HG03378 (cell line): ENCODE measurements around the gene SNRNP70.

ENCODE experiments used
- ATAC-seq: cut with Tn5 transposase; IDR thresholded peaks from one replicate; pipeline ENCODE4 v1.9.1; 2021; ENCODE audit warnings: mild to moderate bottlenecking, moderate library complexity; ENCODE audit not compliant: unreplicated experiment

SNRNP70 gene

GRCh38 chr19:49097453-49098288 lies 12.4 kb downstream of the SNRNP70 start:
- ATAC-seq, result no peak

- ATAC-seq, result no peak
Observed at GRCh38 chr19:49098795-49099194, 13.5 kb downstream of the SNRNP70 start.

GRCh38 chr19:49101160-49101559 lies 15.9 kb downstream of the SNRNP70 start:
- no peak for ATAC-seq

GRCh38 chr19:49102303-49102702 lies 17.1 kb downstream of the SNRNP70 start:
- ATAC-seq, result no peak

GRCh38 chr19:49103331-49104085 lies 18.3 kb downstream of the SNRNP70 start:
- no peak for ATAC-seq

GRCh38 chr19:49104229-49104864 lies 19.1 kb downstream of the SNRNP70 start:
- ATAC-seq, result no peak

- ATAC-seq, result no peak
Observed at GRCh38 chr19:49106648-49107135, 21.4 kb downstream of the SNRNP70 start.

GRCh38 chr19:49107625-49108459 lies 22.6 kb downstream of the SNRNP70 start:
- ATAC-seq, result no peak

GRCh38 chr19:49109051-49109450 lies 23.8 kb downstream of the SNRNP70 start:
- no peak for ATAC-seq

- no peak for ATAC-seq
Observed at GRCh38 chr19:49109569-49110233, 24.4 kb downstream of the SNRNP70 start.

GRCh38 chr19:49110567-49110966 lies 25.3 kb downstream of the SNRNP70 start:
- ATAC-seq, result no peak

- ATAC-seq, result no peak
Observed at GRCh38 chr19:49111218-49111998, 26.2 kb downstream of the SNRNP70 start.

GRCh38 chr19:49113762-49114629 lies 28.7 kb downstream of the SNRNP70 start, which contains the start of gene LIN7B:
TSS of gene LIN7B (plus strand) at chr19:49114370. CDS start at chr19:49114405, 35 bp downstream.
- no peak for ATAC-seq

- no peak for ATAC-seq
Observed at GRCh38 chr19:49114630-49115363, 29.5 kb downstream of the SNRNP70 start.

GRCh38 chr19:49116544-49116943 lies 31.3 kb downstream of the SNRNP70 start:
- ATAC-seq, result no peak

GRCh38 chr19:49117677-49118564 lies 32.7 kb downstream of the SNRNP70 start:
- no peak for ATAC-seq
